GM12891 (cell line): ENCODE data around the gene GALNT6.

Experiments
- PAX5 ChIP-seq: IDR thresholded peaks from 2 replicates; pipeline ENCODE4 v1.6.1; 2011; ENCODE audit warnings: low read length, moderate library complexity, mild to moderate bottlenecking; ENCODE audit not compliant: insufficient read depth, severe bottlenecking
- POLR2A ChIP-seq: IDR thresholded peaks from 2 replicates; pipeline ENCODE4 v1.6.1; 2011; ENCODE audit warnings: low read depth, low read length, control low read depth
- POLR2AphosphoS5 ChIP-seq: IDR thresholded peaks from 2 replicates; pipeline ENCODE4 v1.6.1; 2011; ENCODE audit warnings: low read depth, low read length, control low read depth
- TAF1 ChIP-seq: IDR thresholded peaks from 2 replicates; pipeline ENCODE4 v1.6.1; 2011; ENCODE audit warnings: low read depth, low read length, control low read depth

DNA sequence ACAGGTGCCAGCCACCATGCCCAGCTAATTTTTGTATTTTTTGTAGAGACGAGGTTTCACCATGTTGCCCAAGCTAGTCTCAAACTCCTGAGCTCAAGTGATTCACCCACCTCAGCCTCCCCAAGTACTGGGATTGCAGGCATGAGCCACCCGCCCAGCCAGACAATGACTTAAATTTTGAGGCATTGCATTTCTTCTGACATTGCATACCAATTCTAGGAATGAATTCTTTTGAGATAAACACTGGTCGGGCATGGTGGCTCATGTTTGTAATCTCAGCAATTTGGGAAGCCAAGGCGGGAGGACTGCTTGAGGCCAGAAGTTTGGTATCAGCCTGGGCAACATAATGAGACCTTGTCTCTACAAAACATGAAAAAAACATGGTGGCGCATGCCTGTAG, 42.2 kb downstream of the GALNT6 start:
- no peak for TF ChIP-seq POLR2AphosphoS5
- no peak for TF ChIP-seq POLR2A
- TF ChIP-seq TAF1, result no peak
- no peak for TF ChIP-seq PAX5
